ENCODE data around the gene RNF40.

DNA sequence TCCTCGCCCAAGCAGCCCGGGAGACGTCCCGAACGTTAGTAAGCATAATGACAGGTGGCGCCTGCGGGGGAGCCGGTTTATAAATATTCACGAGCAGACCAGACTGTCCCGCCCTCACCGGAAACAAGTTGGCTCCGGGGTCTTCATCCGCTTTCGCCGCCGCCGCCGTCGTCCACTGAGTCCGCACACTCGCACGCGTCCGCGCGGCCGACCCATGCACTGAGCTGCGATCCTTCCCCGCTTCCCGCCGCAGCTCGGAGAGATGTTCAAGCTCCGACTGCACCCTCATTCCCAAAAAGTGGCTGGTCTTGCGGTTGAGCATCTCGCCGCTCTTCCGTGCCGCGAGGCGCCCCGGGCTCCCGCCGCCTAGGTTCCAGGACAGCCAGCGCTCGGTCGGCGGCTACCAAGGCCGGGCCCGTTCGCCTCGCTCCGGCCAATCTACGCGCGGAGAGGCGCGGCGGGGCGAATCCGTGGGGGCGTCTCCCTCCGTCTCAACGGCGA is 645 bp upstream of the RNF40 start:
- TF ChIP-seq, protein P1, sequence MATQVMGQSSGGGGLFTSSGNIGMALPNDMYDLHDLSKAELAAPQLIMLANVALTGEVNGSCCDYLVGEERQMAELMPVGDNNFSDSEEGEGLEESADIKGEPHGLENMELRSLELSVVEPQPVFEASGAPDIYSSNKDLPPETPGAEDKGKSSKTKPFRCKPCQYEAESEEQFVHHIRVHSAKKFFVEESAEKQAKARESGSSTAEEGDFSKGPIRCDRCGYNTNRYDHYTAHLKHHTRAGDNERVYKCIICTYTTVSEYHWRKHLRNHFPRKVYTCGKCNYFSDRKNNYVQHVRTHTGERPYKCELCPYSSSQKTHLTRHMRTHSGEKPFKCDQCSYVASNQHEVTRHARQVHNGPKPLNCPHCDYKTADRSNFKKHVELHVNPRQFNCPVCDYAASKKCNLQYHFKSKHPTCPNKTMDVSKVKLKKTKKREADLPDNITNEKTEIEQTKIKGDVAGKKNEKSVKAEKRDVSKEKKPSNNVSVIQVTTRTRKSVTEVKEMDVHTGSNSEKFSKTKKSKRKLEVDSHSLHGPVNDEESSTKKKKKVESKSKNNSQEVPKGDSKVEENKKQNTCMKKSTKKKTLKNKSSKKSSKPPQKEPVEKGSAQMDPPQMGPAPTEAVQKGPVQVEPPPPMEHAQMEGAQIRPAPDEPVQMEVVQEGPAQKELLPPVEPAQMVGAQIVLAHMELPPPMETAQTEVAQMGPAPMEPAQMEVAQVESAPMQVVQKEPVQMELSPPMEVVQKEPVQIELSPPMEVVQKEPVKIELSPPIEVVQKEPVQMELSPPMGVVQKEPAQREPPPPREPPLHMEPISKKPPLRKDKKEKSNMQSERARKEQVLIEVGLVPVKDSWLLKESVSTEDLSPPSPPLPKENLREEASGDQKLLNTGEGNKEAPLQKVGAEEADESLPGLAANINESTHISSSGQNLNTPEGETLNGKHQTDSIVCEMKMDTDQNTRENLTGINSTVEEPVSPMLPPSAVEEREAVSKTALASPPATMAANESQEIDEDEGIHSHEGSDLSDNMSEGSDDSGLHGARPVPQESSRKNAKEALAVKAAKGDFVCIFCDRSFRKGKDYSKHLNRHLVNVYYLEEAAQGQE (IDR thresholded peaks at IDR 0.05; ENCODE audit: insufficient read depth in 1 of 2, low read depth in 2 of 2, low read length in 1 of 2) = no peak
- TF ChIP-seq, protein P2, sequence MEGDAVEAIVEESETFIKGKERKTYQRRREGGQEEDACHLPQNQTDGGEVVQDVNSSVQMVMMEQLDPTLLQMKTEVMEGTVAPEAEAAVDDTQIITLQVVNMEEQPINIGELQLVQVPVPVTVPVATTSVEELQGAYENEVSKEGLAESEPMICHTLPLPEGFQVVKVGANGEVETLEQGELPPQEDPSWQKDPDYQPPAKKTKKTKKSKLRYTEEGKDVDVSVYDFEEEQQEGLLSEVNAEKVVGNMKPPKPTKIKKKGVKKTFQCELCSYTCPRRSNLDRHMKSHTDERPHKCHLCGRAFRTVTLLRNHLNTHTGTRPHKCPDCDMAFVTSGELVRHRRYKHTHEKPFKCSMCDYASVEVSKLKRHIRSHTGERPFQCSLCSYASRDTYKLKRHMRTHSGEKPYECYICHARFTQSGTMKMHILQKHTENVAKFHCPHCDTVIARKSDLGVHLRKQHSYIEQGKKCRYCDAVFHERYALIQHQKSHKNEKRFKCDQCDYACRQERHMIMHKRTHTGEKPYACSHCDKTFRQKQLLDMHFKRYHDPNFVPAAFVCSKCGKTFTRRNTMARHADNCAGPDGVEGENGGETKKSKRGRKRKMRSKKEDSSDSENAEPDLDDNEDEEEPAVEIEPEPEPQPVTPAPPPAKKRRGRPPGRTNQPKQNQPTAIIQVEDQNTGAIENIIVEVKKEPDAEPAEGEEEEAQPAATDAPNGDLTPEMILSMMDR (IDR thresholded peaks at IDR 0.05) = no peak
